ENCODE data around the gene CRISPLD2.

DNA sequence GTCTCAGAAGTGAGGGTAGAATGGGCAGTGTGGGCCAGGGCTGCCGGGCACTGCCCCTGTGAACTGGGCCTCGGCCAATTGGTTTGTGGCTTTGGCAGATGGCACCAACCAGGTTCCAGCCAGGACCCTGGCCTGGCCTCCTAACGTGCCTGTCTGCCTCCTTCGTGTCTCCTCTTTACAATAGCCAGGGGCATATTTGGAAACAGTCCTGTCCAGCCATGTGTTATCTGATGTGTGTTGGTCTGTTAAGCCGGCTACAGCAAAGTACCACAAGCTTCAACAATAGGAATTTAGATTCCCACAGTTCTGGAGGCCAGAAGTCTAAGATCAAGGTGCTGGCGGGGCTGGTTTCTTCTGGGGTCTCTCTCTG lies 14.6 kb downstream of the CRISPLD2 start:
- TF ChIP-seq, protein P1, sequence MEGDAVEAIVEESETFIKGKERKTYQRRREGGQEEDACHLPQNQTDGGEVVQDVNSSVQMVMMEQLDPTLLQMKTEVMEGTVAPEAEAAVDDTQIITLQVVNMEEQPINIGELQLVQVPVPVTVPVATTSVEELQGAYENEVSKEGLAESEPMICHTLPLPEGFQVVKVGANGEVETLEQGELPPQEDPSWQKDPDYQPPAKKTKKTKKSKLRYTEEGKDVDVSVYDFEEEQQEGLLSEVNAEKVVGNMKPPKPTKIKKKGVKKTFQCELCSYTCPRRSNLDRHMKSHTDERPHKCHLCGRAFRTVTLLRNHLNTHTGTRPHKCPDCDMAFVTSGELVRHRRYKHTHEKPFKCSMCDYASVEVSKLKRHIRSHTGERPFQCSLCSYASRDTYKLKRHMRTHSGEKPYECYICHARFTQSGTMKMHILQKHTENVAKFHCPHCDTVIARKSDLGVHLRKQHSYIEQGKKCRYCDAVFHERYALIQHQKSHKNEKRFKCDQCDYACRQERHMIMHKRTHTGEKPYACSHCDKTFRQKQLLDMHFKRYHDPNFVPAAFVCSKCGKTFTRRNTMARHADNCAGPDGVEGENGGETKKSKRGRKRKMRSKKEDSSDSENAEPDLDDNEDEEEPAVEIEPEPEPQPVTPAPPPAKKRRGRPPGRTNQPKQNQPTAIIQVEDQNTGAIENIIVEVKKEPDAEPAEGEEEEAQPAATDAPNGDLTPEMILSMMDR (IDR thresholded peaks at IDR 0.05): no peak
- TF ChIP-seq POLR2A (IDR thresholded peaks at IDR 0.05): no peak
